ENCODE results near the gene PATJ. TPM values are rescaled to one million over a fixed set of nuclear protein-coding genes. Genes with fewer than 3 reads are reported as not detected.

Gene PATJ
- total and polyA plus RNA-seq, 8 donors, result 27.6 to 58.8 (median 38.8) TPM

GRCh38 chr1:62077821-62078220 lies 335.5 kb downstream of the PATJ start:
- no peak for TF ChIP-seq CTCF (IDR thresholded peaks at IDR 0.05)
- DNase-seq (no peak), ATAC-seq (no peak)
- no peaks in the 10 kb centered on the region for H3K27me3 ChIP-seq
- no peak overlapping the region for H3K27ac ChIP-seq
- peaks cover 0 to 8% of the 10 kb centered on the region in 2 donors for H3K36me3 ChIP-seq
- intact Hi-C loops (cut with DNase I), result no loop called here
- no peak overlapping the region for H3K4me3 ChIP-seq
- H3K9me3 ChIP-seq, result no peaks in the 10 kb centered on the region
- H3K4me1 ChIP-seq, result no peaks in the 10 kb centered on the region

DNA sequence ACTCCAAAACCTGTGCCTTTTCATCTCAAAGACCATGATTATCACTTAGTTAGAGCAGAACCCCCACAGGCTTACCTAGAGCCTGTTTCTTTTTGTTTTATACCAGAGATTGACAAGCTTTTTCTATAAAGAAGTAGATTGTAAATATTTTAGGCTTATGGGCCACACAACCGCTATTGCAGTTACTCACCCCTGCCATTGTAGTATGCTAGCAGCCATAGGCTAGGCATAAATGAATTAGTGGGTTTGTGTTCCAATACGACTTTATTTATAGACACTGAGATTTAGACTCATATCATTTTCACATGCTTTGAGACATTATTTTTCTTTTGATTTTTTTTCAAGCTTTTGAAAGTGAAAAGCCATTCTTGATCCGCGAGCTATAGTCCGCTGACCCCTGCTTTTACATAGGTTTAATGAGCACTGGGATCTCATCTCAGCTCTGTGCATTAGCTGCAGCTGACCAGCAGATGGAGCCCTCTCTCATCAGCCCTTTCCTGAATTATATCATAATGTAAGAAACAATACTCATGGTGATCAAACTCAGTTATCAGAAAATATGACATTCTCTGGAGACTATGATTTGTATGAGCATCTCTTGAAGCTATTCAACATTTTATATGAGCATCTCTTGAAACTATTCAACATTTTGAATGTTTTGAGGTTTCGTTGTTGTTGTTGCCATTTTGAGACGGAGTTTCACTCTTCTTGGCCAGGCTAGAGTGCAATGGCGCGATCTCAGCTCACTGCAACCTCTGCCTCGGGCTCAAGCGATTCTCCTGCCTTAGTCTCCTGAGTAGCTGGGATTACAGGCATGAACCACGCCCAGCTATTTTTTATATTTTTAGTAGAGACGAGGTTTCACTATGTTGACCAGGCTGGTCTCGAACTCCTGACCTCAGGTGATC lies 340.4 kb downstream of the PATJ start:
- Histone ChIP-seq H3K4me1 (no peaks in the 10 kb centered on the region), H3K36me3 (peaks cover 0 to 14% of the 10 kb centered on the region in 2 donors), H3K27me3 (no peaks in the 10 kb centered on the region), H3K4me3 (no peak overlapping the region), H3K9me3 (no peaks in the 10 kb centered on the region), H3K27ac (no peak overlapping the region)
- peak in 1 of 4 donors; percentile 38 for DNase-seq
- peak; percentile 77 to 94 for TF ChIP-seq CTCF (IDR thresholded peaks at IDR 0.05)
- ATAC-seq, result peak; percentile 88
- intact Hi-C loops (cut with DNase I), result loop anchor here in 1 of 2 donors (10.0 kb wide), 1 partner anchor 52 kb away; no protein-coding TSS in a partner anchor

GRCh38 chr1:62084310-62084890 lies 342.1 kb downstream of the PATJ start:
- TF ChIP-seq CTCF (IDR thresholded peaks at IDR 0.05), result no peak
- ATAC-seq (no peak), DNase-seq (peak in 1 of 4 donors; percentile 35)
- Histone ChIP-seq H3K27me3 (no peaks in the 10 kb centered on the region), H3K4me1 (no peaks in the 10 kb centered on the region), H3K36me3 (peaks cover 0 to 14% of the 10 kb centered on the region in 2 donors), H3K4me3 (no peak overlapping the region), H3K27ac (peak overlapping the region in 1 of 2 donors; percentile 13), H3K9me3 (no peaks in the 10 kb centered on the region)
- intact Hi-C loops (cut with DNase I), result loop anchor here in 1 of 2 donors (10.0 kb wide), 1 partner anchor 50 kb away; no protein-coding TSS in a partner anchor

DNA sequence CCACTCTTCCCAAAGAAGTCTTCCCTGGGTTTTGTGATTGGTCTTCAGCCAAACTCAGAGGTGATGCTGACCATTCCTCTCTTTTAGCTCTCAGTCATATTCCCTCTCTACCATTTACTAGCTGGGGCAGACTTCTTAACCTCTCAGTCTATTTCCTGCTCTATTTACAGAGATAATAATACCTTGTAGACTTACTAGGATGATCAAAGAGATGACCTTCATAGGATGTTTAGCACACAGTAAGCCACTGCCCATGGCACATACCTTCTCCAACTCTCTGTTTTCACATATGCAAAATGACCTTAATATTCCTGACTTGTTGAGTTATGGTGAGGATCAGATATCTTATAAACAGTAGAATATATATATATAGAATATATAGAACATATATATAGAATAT lies 346.2 kb downstream of the PATJ start:
- Histone ChIP-seq H3K9me3 (no peaks in the 10 kb centered on the region), H3K27me3 (no peaks in the 10 kb centered on the region), H3K27ac (no peak overlapping the region), H3K36me3 (peaks cover 0 to 6% of the 10 kb centered on the region in 2 donors), H3K4me1 (no peaks in the 10 kb centered on the region), H3K4me3 (no peak overlapping the region)
- TF ChIP-seq CTCF (IDR thresholded peaks at IDR 0.05), result no peak
- intact Hi-C loops (cut with DNase I), result loop anchor here in 1 of 2 donors (10.0 kb wide), 1 partner anchor 46 kb away; no protein-coding TSS in a partner anchor
- ATAC-seq (no peak), DNase-seq (no peak)

DNA sequence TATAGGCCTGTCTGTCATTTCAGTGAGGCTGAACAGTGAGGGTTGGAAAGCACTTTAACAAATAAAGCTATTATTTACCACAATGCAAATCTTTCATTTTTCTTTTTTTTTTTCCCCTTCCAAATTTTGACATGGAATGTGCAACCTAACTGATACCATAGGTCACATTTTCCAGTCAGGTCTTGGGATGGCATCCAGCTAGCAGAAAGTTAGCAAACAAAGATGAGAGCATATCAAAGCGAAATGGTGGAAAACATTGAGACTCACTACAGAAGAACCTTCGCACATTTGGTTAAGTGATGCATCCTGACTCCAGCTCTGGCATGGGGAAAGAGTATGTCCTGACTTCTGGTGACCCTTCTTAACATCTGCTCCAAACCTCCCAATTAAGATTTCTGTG lies 347.3 kb downstream of the PATJ start:
- H3K4me3 ChIP-seq, result no peak overlapping the region
- H3K9me3 ChIP-seq, result no peaks in the 10 kb centered on the region
- intact Hi-C loops (cut with DNase I), result loop anchor here in 1 of 2 donors (10.0 kb wide), 1 partner anchor 45 kb away; no protein-coding TSS in a partner anchor
- DNase-seq (no peak), ATAC-seq (no peak)
- TF ChIP-seq CTCF (IDR thresholded peaks at IDR 0.05), result no peak
- H3K27me3 ChIP-seq, result no peaks in the 10 kb centered on the region
- no peaks in the 10 kb centered on the region for H3K4me1 ChIP-seq
- H3K27ac ChIP-seq, result no peak overlapping the region
- peaks cover 0 to 6% of the 10 kb centered on the region in 2 donors for H3K36me3 ChIP-seq
